Activated B cell treated with CpG ODN at 0.5 μM for 24 hours (primary cell): ENCODE data around the gene AFF3. TPM values are rescaled to one million over a fixed set of nuclear protein-coding genes. Genes with fewer than 3 reads are reported as not detected.

ENCODE experiments used
- ATAC-seq: fragments of 200-7000 bp; cut with Tn5 transposase; one replicate; pipeline ENCODE4 v1.10.0; 2021; ENCODE audit warnings: low read depth, mild to moderate bottlenecking, moderate library complexity
- CTCF ChIA-PET: fragments of 350-600 bp; sonication (Branson Sonifier 250); formaldehyde crosslinking; loops from one replicate; lab custom pipeline; 2021; ENCODE audit warnings: antibody characterized with exemption; lab: Charles Lee
- POLR2A ChIA-PET: fragments of 350-600 bp; sonication (Branson Sonifier 250); formaldehyde crosslinking; loops from one replicate; lab custom pipeline; 2021; ENCODE audit warnings: antibody characterized with exemption; lab: Charles Lee
- DNase-seq: peaks from one replicate; pipeline ENCODE4 v3.0.0; 2022
- H3K27ac Mint-ChIP-seq: one replicate; pipeline ENCODE4 v1.8.0; 2020; ENCODE audit warnings: mixed read lengths
- H3K27me3 Mint-ChIP-seq: one replicate; pipeline ENCODE4 v1.8.0; 2021; ENCODE audit warnings: mixed read lengths
- H3K36me3 Mint-ChIP-seq: one replicate; pipeline ENCODE4 v1.8.0; 2021; ENCODE audit warnings: low read depth, mixed read lengths
- H3K4me1 Mint-ChIP-seq: one replicate; pipeline ENCODE4 v1.8.0; 2021; ENCODE audit warnings: mixed read lengths
- H3K4me3 Mint-ChIP-seq: one replicate; pipeline ENCODE4 v1.8.0; 2020; ENCODE audit warnings: mild to moderate bottlenecking, mixed read lengths
- H3K9me3 Mint-ChIP-seq: one replicate; pipeline ENCODE4 v1.8.0; 2020; ENCODE audit warnings: mixed read lengths
- CTCF ChIP-seq: fragments of 200-600 bp; IDR thresholded peaks from one replicate; pipeline ENCODE4 v1.8.0; 2022; ENCODE audit warnings: antibody characterized with exemption, mild to moderate bottlenecking
- intact Hi-C: fragments of 100-400 bp; cut with micrococcal nuclease; formaldehyde crosslinking; loops from one replicate; pipeline ENCODE4 v1.15.1; 2024
- total RNA-seq: library from RNA; stranded (reverse); gene quantifications from 2 replicates; pipeline ENCODE4 v1.2.3, GENCODE V29; 2022

Gene AFF3
- total RNA-seq, 1 donor from 2014 or later, result 271 TPM

- DNase-seq (no peak), ATAC-seq (no peak)
- no peaks in the 10 kb centered on the region for H3K9me3 Mint-ChIP-seq
- intact Hi-C loops, result no loop called here
- CTCF ChIA-PET, result no interaction called here
- H3K27me3 Mint-ChIP-seq, result no peaks in the 10 kb centered on the region
- H3K36me3 Mint-ChIP-seq, result peaks cover 62% of the 10 kb centered on the region
- peaks cover 73% of the 10 kb centered on the region for H3K4me1 Mint-ChIP-seq
- TF ChIP-seq CTCF, result no peak
- H3K27ac Mint-ChIP-seq, result peak overlapping the region; percentile 51
- H3K4me3 Mint-ChIP-seq, result no peak overlapping the region
- POLR2A ChIA-PET, result no interaction called here
These were observed 103.0 kb downstream of the AFF3 start for GRCh38 chr2:100039291-100039980.

- H3K9me3 Mint-ChIP-seq, result no peaks in the 10 kb centered on the region
- H3K27ac Mint-ChIP-seq, result no peak overlapping the region
- CTCF ChIA-PET, result no interaction called here
- intact Hi-C loops, result no loop called here
- no peak overlapping the region for H3K4me3 Mint-ChIP-seq
- POLR2A ChIA-PET, result no interaction called here
- ATAC-seq (no peak), DNase-seq (no peak)
- peaks cover 64% of the 10 kb centered on the region for H3K4me1 Mint-ChIP-seq
- no peak for TF ChIP-seq CTCF
- peaks cover 51% of the 10 kb centered on the region for H3K36me3 Mint-ChIP-seq
- no peaks in the 10 kb centered on the region for H3K27me3 Mint-ChIP-seq
These were observed 104.4 kb downstream of the AFF3 start for GRCh38 chr2:100038011-100038410.

- intact Hi-C loops, result no loop called here
- Mint-ChIP-seq H3K9me3 (no peaks in the 10 kb centered on the region), H3K36me3 (peaks cover 47% of the 10 kb centered on the region), H3K27me3 (no peaks in the 10 kb centered on the region), H3K27ac (no peak overlapping the region), H3K4me3 (no peak overlapping the region), H3K4me1 (peaks cover 57% of the 10 kb centered on the region)
- no peak for ATAC-seq
- ChIA-PET POLR2A (interaction anchor here (0.6 to 0.7 kb wide), 2 partner anchors 10 to 42 kb away, joined by 3 to 5 read pairs; no protein-coding TSS in a partner anchor), CTCF (no interaction called here)
- TF ChIP-seq CTCF, result no peak
- DNase-seq, result no peak
These were observed 105.6 kb downstream of the AFF3 start for GRCh38 chr2:100036793-100037192.

GRCh38 chr2:100036026-100036425 is 106.4 kb downstream of the AFF3 start:
- intact Hi-C loops, result no loop called here
- H3K4me3 Mint-ChIP-seq, result no peak overlapping the region
- H3K27me3 Mint-ChIP-seq, result no peaks in the 10 kb centered on the region
- H3K4me1 Mint-ChIP-seq, result peaks cover 53% of the 10 kb centered on the region
- peak overlapping the region; percentile 24 for H3K27ac Mint-ChIP-seq
- no peak for ATAC-seq
- H3K9me3 Mint-ChIP-seq, result no peaks in the 10 kb centered on the region
- POLR2A ChIA-PET, result no interaction called here
- CTCF ChIA-PET, result no interaction called here
- TF ChIP-seq CTCF, result no peak
- no peak for DNase-seq
- peaks cover 44% of the 10 kb centered on the region for H3K36me3 Mint-ChIP-seq

- TF ChIP-seq CTCF, result no peak
- Mint-ChIP-seq H3K4me1 (peaks cover 45% of the 10 kb centered on the region), H3K4me3 (no peak overlapping the region), H3K9me3 (no peaks in the 10 kb centered on the region), H3K27ac (peak overlapping the region; percentile 51), H3K27me3 (no peaks in the 10 kb centered on the region), H3K36me3 (peaks cover 36% of the 10 kb centered on the region)
- ATAC-seq, result no peak
- ChIA-PET CTCF (no interaction called here), POLR2A (no interaction called here)
- no peak for DNase-seq
- intact Hi-C loops, result no loop called here
These were observed 108.0 kb downstream of the AFF3 start for GRCh38 chr2:100034431-100034830.
